NT2/D1 (cell line): Measurements from ENCODE around the gene TRIM59.

Experiments used
- DNase-seq: peaks from one replicate; pipeline ENCODE4 v3.0.0-alpha.2; 2011; ENCODE audit warnings: low read depth, low spot score
- H3K27me3 ChIP-seq: 2 replicates; pipeline ENCODE4 v1.6.0; 2011; ENCODE audit warnings: mild to moderate bottlenecking; ENCODE audit not compliant: insufficient read length, insufficient read depth
- H3K36me3 ChIP-seq: 2 replicates; pipeline ENCODE4 v1.6.1; 2011; ENCODE audit warnings: mild to moderate bottlenecking, low read length, mixed read lengths; ENCODE audit not compliant: insufficient read depth, insufficient read length
- H3K4me1 ChIP-seq: 2 replicates; pipeline ENCODE4 v1.5.1; 2011; ENCODE audit not compliant: insufficient read depth, insufficient read length
- H3K4me3 ChIP-seq: 2 replicates; pipeline ENCODE4 v1.5.1; 2011; ENCODE audit warnings: low read depth; ENCODE audit not compliant: insufficient read length
- H3K9ac ChIP-seq: 2 replicates; pipeline ENCODE4 v1.6.0; 2011; ENCODE audit warnings: low read depth; ENCODE audit not compliant: insufficient read length
- H3K9me3 ChIP-seq: 2 replicates; pipeline ENCODE4 v1.5.1; 2011; ENCODE audit warnings: mild to moderate bottlenecking, low read length; ENCODE audit not compliant: insufficient read depth
- SUZ12 ChIP-seq: IDR thresholded peaks from 2 replicates; pipeline ENCODE4 v1.6.1; 2011; ENCODE audit not compliant: insufficient read length, insufficient read depth; ENCODE audit errors: extremely low read depth
- YY1 ChIP-seq: IDR thresholded peaks from 2 replicates; pipeline ENCODE4 v1.6.1; 2011; ENCODE audit not compliant: insufficient read length, insufficient read depth
- ZNF274 ChIP-seq: IDR thresholded peaks from 2 replicates; pipeline ENCODE4 v1.6.1; 2011; ENCODE audit warnings: mild to moderate bottlenecking, low read depth, low read length

Gene TRIM59

DNA sequence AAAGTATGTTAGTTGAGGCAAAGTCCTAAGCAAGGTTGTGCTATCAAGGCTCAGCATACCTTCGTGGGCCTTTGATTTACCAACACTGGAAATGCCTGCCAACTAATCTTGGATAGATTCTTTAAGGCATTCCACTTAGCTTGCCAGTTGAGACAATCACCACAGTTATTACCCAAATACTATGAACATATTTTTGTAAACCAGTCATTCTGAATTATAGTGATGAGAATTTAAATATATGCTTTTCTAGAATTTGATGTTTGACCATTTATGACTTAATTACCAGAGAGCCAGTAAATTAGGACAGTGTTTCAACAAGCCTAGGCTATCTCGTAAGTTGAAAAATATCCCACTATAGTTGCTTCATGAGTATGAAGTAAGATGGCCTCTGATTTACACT is 15.5 kb downstream of the TRIM59 start:
- DNase-seq: no peak
- H3K4me3 ChIP-seq: no peak overlapping the region
- no peak for TF ChIP-seq ZNF274
- no peak for TF ChIP-seq SUZ12
- TF ChIP-seq YY1: no peak
- no peaks in the 10 kb centered on the region for H3K9me3 ChIP-seq
- peaks cover 93% of the 10 kb centered on the region for H3K36me3 ChIP-seq
- no peaks in the 10 kb centered on the region for H3K4me1 ChIP-seq
- no peaks in the 10 kb centered on the region for H3K27me3 ChIP-seq
- no peak overlapping the region for H3K9ac ChIP-seq

DNA sequence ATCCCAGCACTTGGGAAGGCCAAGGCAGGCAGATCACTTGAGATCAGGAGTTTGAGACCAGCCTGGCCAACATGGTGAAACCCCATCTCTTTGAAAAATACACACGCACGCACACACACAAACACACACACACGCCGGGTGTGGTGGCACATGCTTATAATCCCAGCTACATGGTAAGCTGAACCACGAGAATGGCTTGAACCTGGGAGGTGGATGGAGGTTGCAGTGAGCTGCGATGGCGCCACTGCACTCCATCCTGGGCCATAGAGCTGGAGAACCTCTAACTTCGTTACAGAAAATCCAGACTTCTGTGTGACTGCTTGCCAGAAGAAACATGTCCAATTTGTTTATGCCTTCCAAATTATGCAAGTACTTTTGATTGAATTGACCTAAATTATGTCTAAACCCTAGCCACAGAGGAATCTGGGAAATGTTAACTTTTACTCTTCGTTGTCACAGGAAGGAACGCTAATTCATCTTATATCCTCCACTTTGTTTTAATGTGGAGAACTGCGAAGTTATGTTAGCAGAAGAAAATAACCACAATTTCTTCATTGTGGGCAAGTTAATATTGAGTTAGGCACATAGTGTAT is 21.7 kb downstream of the TRIM59 start:
- Histone ChIP-seq H3K27me3 (no peaks in the 10 kb centered on the region), H3K36me3 (peaks cover 96% of the 10 kb centered on the region), H3K4me3 (no peak overlapping the region), H3K9me3 (no peaks in the 10 kb centered on the region), H3K4me1 (no peaks in the 10 kb centered on the region), H3K9ac (no peak overlapping the region)
- no peak for DNase-seq
- TF ChIP-seq SUZ12: no peak
- no peak for TF ChIP-seq ZNF274
- TF ChIP-seq YY1: no peak

DNA sequence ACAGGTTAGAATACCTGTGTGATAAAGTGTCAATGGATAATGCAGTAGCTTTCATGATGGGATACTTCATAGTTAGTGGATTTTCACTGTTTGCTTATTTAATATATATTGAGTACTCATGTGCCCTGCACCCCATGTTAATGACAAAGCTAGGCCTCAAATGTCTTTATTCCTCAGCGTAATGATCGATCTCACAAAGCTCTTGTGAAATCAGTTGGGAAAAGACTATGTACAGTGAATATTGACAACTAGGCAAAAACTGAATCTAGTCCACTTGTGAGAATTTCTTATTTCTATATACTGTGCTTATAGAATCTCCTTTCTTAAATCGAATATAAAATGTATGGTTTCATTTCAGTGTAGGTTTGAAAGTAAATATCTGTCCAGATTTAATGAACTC is 32.3 kb downstream of the TRIM59 start:
- Histone ChIP-seq H3K9ac (no peak overlapping the region), H3K9me3 (no peaks in the 10 kb centered on the region), H3K4me1 (no peaks in the 10 kb centered on the region), H3K36me3 (peaks cover 92% of the 10 kb centered on the region), H3K27me3 (no peaks in the 10 kb centered on the region), H3K4me3 (no peak overlapping the region)
- no peak for DNase-seq
- TF ChIP-seq ZNF274 (no peak), YY1 (no peak), SUZ12 (no peak)

DNA sequence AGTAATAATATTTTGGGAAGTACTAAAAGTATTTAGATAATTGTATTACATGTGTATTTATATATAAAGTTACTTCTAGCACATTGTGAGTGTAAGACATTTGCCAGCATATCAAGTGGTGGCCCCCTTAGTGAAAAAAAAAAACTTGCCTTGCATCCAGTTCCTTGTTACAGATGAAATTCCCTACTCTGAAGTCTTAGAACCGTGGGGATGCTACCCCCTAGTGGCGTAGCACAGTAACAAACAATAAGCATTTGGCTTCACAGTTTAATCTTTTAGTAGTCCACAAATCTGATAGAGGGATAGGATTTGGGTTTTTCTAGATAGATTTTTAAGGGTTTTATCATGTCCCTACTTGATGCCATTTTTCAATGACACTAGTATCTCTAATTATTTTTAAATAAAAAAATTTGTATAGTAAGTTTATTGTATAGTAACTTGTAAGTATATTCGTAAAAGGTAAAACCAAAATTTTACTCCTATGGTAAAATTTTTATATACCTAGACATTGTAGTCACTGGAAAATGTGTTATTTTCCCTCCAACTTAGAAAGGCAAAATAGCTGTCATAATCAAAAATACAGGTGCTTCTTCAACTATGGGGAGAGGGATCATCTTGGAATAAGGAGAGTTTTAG is 35.9 kb downstream of the TRIM59 start:
- TF ChIP-seq YY1: no peak
- TF ChIP-seq ZNF274: no peak
- TF ChIP-seq SUZ12: no peak
- no peaks in the 10 kb centered on the region for H3K9me3 ChIP-seq
- peaks cover 92% of the 10 kb centered on the region for H3K36me3 ChIP-seq
- no peak overlapping the region for H3K4me3 ChIP-seq
- no peak overlapping the region for H3K9ac ChIP-seq
- DNase-seq: peak; percentile 62
- no peaks in the 10 kb centered on the region for H3K27me3 ChIP-seq
- no peaks in the 10 kb centered on the region for H3K4me1 ChIP-seq

DNA sequence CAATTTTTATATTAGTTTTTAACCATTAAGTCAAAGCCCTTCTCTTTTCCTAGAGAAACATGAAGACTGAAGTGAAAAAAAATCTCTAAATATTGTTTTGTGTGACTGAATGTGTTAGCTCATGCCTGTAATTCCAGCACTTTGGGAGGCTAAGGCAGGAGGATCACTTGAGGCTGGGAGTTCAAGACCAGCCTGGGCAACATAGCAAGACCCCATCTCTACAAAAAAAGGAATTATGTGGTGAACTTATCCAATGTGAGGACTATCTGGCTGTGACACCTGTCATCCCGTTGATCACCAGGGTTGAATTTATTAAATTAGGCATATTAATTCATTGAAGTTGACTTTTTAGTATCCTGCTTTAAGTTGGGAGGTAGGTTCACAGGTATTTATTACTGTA is 37.1 kb downstream of the TRIM59 start:
- no peak for TF ChIP-seq ZNF274
- no peak for TF ChIP-seq YY1
- no peak for TF ChIP-seq SUZ12
- Histone ChIP-seq H3K9ac (no peak overlapping the region), H3K9me3 (no peaks in the 10 kb centered on the region), H3K4me1 (no peaks in the 10 kb centered on the region), H3K4me3 (no peak overlapping the region), H3K36me3 (peaks cover 92% of the 10 kb centered on the region), H3K27me3 (no peaks in the 10 kb centered on the region)
- no peak for DNase-seq

DNA sequence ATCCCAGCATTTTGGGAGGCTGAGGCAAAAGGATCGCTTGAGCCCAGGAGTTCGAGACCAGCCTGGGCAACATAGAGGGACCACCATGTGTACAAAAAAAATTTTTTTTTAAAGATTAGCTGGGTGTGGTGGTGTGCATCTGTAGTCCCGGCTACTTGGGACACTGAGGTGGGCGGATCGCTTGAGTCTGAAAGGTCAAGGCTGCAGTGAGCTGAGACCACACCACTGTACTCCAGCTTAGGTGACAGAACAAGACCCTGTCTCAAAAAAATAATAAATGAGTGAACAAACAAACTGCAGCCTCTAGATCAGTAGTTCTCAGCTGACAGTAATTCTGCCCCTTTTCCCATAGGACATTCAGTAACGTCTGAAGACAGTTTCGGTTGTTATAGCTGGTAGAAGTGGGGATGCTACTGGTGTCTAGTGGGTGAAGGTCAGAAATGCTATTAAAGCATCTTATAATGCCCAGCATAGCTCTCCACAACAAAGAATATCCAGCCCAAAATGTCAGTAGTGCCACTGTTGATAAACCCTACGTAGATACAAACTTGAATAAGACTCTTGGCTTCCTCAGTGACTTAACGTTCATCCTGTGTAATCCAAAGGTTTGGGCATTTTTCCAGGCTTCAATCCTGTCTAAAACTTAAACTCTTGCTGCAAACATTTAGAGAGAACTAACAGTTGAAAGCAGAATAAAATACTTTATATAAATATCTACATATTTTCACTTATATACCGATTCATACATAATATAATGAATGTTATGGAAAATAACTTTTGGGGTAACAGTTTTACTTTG is 39.6 kb downstream of the TRIM59 start:
- H3K4me3 ChIP-seq: no peak overlapping the region
- peaks cover 92% of the 10 kb centered on the region for H3K36me3 ChIP-seq

DNA sequence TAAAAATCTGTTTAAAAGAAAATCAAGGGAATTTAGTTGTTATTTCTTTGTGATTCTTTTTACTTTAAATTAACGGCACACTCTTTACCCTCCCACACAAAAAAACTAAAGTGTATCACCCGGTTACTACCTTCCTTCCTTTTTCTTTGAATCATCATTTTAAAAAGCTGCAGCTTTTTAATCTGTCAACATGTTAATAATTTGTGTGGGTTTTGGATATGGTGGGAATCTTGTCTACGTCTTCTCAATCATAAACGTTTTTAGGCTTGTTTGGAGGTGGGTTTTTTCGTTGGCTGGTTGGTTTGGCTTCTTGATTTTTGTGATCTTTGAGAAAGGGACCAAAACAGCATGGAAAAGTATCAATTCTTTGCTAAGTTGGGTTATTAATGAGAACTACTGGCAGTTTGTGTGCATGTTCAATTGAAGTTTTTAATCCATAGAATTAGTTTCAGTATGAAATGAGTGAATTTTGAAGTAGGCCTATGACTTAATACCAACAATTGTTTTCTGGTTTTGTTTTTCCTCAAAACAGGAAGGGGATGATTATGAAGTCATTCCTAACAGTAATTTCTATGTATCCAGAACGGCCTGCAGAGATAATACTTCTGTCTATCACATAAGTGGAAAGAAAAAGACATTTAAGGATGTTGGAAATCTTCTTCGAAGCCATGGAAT is 45.7 kb downstream of the TRIM59 start:
- DNase-seq: no peak
- Histone ChIP-seq H3K9me3 (no peaks in the 10 kb centered on the region), H3K27me3 (no peaks in the 10 kb centered on the region), H3K4me1 (no peaks in the 10 kb centered on the region), H3K36me3 (peaks cover 79% of the 10 kb centered on the region), H3K9ac (no peak overlapping the region), H3K4me3 (no peak overlapping the region)
- no peak for TF ChIP-seq SUZ12
- TF ChIP-seq YY1: no peak
- no peak for TF ChIP-seq ZNF274

More for the DNA sequence above, 39.6 kb downstream of the TRIM59 start:
- Histone ChIP-seq H3K27me3 (no peaks in the 10 kb centered on the region), H3K9me3 (no peaks in the 10 kb centered on the region), H3K9ac (no peak overlapping the region), H3K4me1 (no peaks in the 10 kb centered on the region)
- TF ChIP-seq SUZ12 (no peak), ZNF274 (no peak), YY1 (no peak)
- DNase-seq: no peak
